SK-N-SH treated with all-trans-retinoic acid at 6 μM for 48 hours (cell line): ENCODE data around the gene ARMC6.

Experiments
- BACH2 ChIP-seq: fragments of 250-450 bp; sonication (Bioruptor Pico); IDR thresholded peaks from 2 replicates; pipeline ENCODE4 v1.9.0; 2021; ENCODE audit warnings: mild to moderate bottlenecking, borderline replicate concordance
- CREB5 ChIP-seq: fragments of 250-450 bp; sonication (Bioruptor Pico); IDR thresholded peaks from 2 replicates; pipeline ENCODE4 v1.5.1; 2020; ENCODE audit warnings: low read depth, mild to moderate bottlenecking, moderate library complexity
- CSRNP3 ChIP-seq: fragments of 250-450 bp; sonication (Bioruptor Pico); IDR thresholded peaks from 2 replicates; pipeline ENCODE4 v1.5.1; 2021; ENCODE audit warnings: mild to moderate bottlenecking, moderate library complexity
- GLIS3 ChIP-seq: fragments of 250-450 bp; sonication (Bioruptor Pico); IDR thresholded peaks from 2 replicates; pipeline ENCODE4 v1.5.0; 2020; ENCODE audit warnings: mild to moderate bottlenecking, moderate library complexity
- PATZ1 ChIP-seq: fragments of 250-450 bp; sonication (Bioruptor Pico); IDR thresholded peaks from 2 replicates; pipeline ENCODE4 v1.8.0; 2020; ENCODE audit warnings: mild to moderate bottlenecking, moderate library complexity, borderline replicate concordance
- RARB ChIP-seq: fragments of 250-450 bp; sonication (Bioruptor Pico); IDR thresholded peaks from 2 replicates; pipeline ENCODE4 v1.8.0; 2021; ENCODE audit warnings: mild to moderate bottlenecking, moderate library complexity

GRCh38 chr19:19071897-19072296 lies 38.5 kb downstream of the ARMC6 start:
- TF ChIP-seq RARB: no peak
- no peak for TF ChIP-seq GLIS3
- no peak for TF ChIP-seq CREB5 (CRISPR knock-in tag)
- TF ChIP-seq PATZ1 (CRISPR knock-in tag): no peak
- no peak for TF ChIP-seq CSRNP3 (CRISPR knock-in tag)
- no peak for TF ChIP-seq BACH2 (CRISPR knock-in tag)
